Progenitor cell of endocrine pancreas (in vitro differentiated cells): ENCODE measurements around the gene PRKCB. TPM values are rescaled to one million over a fixed set of nuclear protein-coding genes. Genes with fewer than 3 reads are reported as not detected.

Experiments
- DNase-seq: peaks from one replicate; pipeline ENCODE4 v3.0.0; 2021; ENCODE audit warnings: low spot score; ENCODE audit not compliant: unreplicated experiment
- H3K27ac Mint-ChIP-seq: 2 replicates; pipeline ENCODE4 v1.8.0; 2021; ENCODE audit warnings: mild to moderate bottlenecking, moderate library complexity, mixed read lengths
- H3K27me3 Mint-ChIP-seq: 2 replicates; pipeline ENCODE4 v1.8.0; 2021; ENCODE audit warnings: mixed read lengths
- H3K36me3 Mint-ChIP-seq: 2 replicates; pipeline ENCODE4 v1.8.0; 2022; ENCODE audit warnings: mixed read lengths; ENCODE audit not compliant: insufficient read depth
- H3K4me1 Mint-ChIP-seq: 2 replicates; pipeline ENCODE4 v1.8.0; 2021; ENCODE audit warnings: low read depth, mixed read lengths
- H3K4me3 Mint-ChIP-seq: 2 replicates; pipeline ENCODE4 v1.8.0; 2021; ENCODE audit warnings: low read depth, mild to moderate bottlenecking, moderate library complexity, mixed read lengths
- H3K9me3 Mint-ChIP-seq: 2 replicates; pipeline ENCODE4 v1.8.0; 2021; ENCODE audit warnings: low read depth, mixed read lengths
- CTCF ChIP-seq: fragments of 200-600 bp; sonication (generic); IDR thresholded peaks from one replicate; pipeline ENCODE4 v1.5.0; 2021; ENCODE audit warnings: antibody characterized with exemption, mild to moderate bottlenecking; ENCODE audit not compliant: unreplicated experiment
- total RNA-seq: library from RNA; stranded (reverse); gene quantifications from 2 replicates; pipeline ENCODE4 v1.2.1, GENCODE V29; 2021

PRKCB gene
- total RNA-seq, 1 donor from 2014 or later = 0.36 TPM

GRCh38 chr16:23836078-23836403 is 258 bp downstream of the PRKCB start:
- no peak for TF ChIP-seq CTCF
- no peaks in the 10 kb centered on the region for H3K9me3 Mint-ChIP-seq
- DNase-seq = no peak
- H3K27ac Mint-ChIP-seq = no peak overlapping the region
- peaks cover 87% of the 10 kb centered on the region for H3K27me3 Mint-ChIP-seq
- H3K4me3 Mint-ChIP-seq = no peak overlapping the region
- H3K36me3 Mint-ChIP-seq = no peaks in the 10 kb centered on the region
- H3K4me1 Mint-ChIP-seq = peaks cover 8% of the 10 kb centered on the region

- Mint-ChIP-seq H3K36me3 (no peaks in the 10 kb centered on the region), H3K4me1 (peaks cover 8% of the 10 kb centered on the region), H3K27ac (no peak overlapping the region), H3K27me3 (peaks cover 81% of the 10 kb centered on the region), H3K9me3 (no peaks in the 10 kb centered on the region), H3K4me3 (peak overlapping the region; percentile 61)
- DNase-seq = no peak
- TF ChIP-seq CTCF = peak; percentile 25
Measured at GRCh38 chr16:23836404-23837311, 875 bp downstream of the PRKCB start.

GRCh38 chr16:23837553-23838308 is 1.9 kb downstream of the PRKCB start:
- H3K4me3 Mint-ChIP-seq = peak overlapping the region; percentile 33
- peaks cover 80% of the 10 kb centered on the region for H3K27me3 Mint-ChIP-seq
- H3K4me1 Mint-ChIP-seq = peaks cover 8% of the 10 kb centered on the region
- no peaks in the 10 kb centered on the region for H3K9me3 Mint-ChIP-seq
- DNase-seq = no peak
- H3K27ac Mint-ChIP-seq = no peak overlapping the region
- no peak for TF ChIP-seq CTCF
- no peaks in the 10 kb centered on the region for H3K36me3 Mint-ChIP-seq

GRCh38 chr16:23838485-23839142 is 2.8 kb downstream of the PRKCB start:
- peaks cover 77% of the 10 kb centered on the region for H3K27me3 Mint-ChIP-seq
- peaks cover 8% of the 10 kb centered on the region for H3K4me1 Mint-ChIP-seq
- no peak overlapping the region for H3K4me3 Mint-ChIP-seq
- TF ChIP-seq CTCF = no peak
- no peaks in the 10 kb centered on the region for H3K36me3 Mint-ChIP-seq
- H3K9me3 Mint-ChIP-seq = no peaks in the 10 kb centered on the region
- no peak overlapping the region for H3K27ac Mint-ChIP-seq
- no peak for DNase-seq

- TF ChIP-seq CTCF = no peak
- peaks cover 71% of the 10 kb centered on the region for H3K27me3 Mint-ChIP-seq
- no peak overlapping the region for H3K27ac Mint-ChIP-seq
- no peaks in the 10 kb centered on the region for H3K9me3 Mint-ChIP-seq
- DNase-seq = no peak
- no peak overlapping the region for H3K4me3 Mint-ChIP-seq
- peaks cover 4% of the 10 kb centered on the region for H3K4me1 Mint-ChIP-seq
- H3K36me3 Mint-ChIP-seq = no peaks in the 10 kb centered on the region
Measured at GRCh38 chr16:23840310-23840709, 4.5 kb downstream of the PRKCB start.
